Measurements from ENCODE around the gene KDM1A. TPM values are rescaled to one million over a fixed set of nuclear protein-coding genes. Genes with fewer than 3 reads are reported as not detected.

The KDM1A gene
- total and polyA plus RNA-seq, 2 donors (not counting 3 experiments of a cell fraction or from before 2014, with no cell fraction given), result 105 to 111 TPM

GRCh38 chr1:23037081-23037740 lies 17.9 kb downstream of the KDM1A start:
- Histone ChIP-seq H3K4me1 (ENCODE audit: control insufficient read depth, extremely low read depth, insufficient read depth, low read length) (no peaks in the 10 kb centered on the region), H3K79me2 (ENCODE audit: control insufficient read depth, insufficient read depth, low read length) (peaks cover 85% of the 10 kb centered on the region), H3K9me1 (replicated peaks; ENCODE audit: control insufficient read depth, extremely low read depth, insufficient read depth, low read length) (no peaks in the 10 kb centered on the region), H3K27ac (ENCODE audit: insufficient read depth, low read depth, low read length) (no peak overlapping the region), H2AFZ (ENCODE audit: low read depth, low read length) (no peak overlapping the region), H3K36me3 (ENCODE audit: control insufficient read depth in 2 of 2, extremely low read depth in 1 of 2, insufficient read depth in 2 of 2, low read length in 2 of 2) (no peaks in the 10 kb centered on the region), H3K9me3 (replicated peaks; ENCODE audit: control insufficient read depth, insufficient read depth, low read length) (no peaks in the 10 kb centered on the region), H4K20me1 (replicated peaks; ENCODE audit: control insufficient read depth, extremely low read depth, insufficient read depth, low read length) (peaks cover 6% of the 10 kb centered on the region), H3K27me3 (ENCODE audit: control insufficient read depth in 2 of 2, insufficient read depth in 2 of 2, low read length in 2 of 2) (no peaks in the 10 kb centered on the region), H3K4me3 (replicated peaks in 1 of 3; ENCODE audit: insufficient read depth in 1 of 3, low read depth in 1 of 3, low read length in 3 of 3) (no peak overlapping the region), H3K4me2 (ENCODE audit: insufficient read depth, low read length) (no peak overlapping the region), H3K9ac (replicated peaks; ENCODE audit: extremely low read depth, insufficient read depth, low read length) (no peak overlapping the region)
- dilution Hi-C loops (cut with MboI; ENCODE audit: extremely low pct_ligation_motif_present, low sequenced_read_pairs) (no loop called here), intact Hi-C loops (cut with micrococcal nuclease) (no loop called here)
- CTCF ChIA-PET, result interaction anchor here (1.1 to 1.7 kb wide), 2 partner anchors 11 to 13 kb away, joined by 5 to 6 read pairs; no protein-coding TSS in a partner anchor
- TF ChIP-seq GATA2 (IDR thresholded peaks at IDR 0.05; ENCODE audit: insufficient read depth, insufficient read length, low read depth, low read length) (no peak), POLR2A (IDR thresholded peaks at IDR 0.05; ENCODE audit: low read depth, low read length) (no peak), EZH2 (IDR thresholded peaks at IDR 0.05; ENCODE audit: borderline replicate concordance, low read depth, low read length, severe bottlenecking) (no peak), MYC (IDR thresholded peaks at IDR 0.05; ENCODE audit: low read depth, low read length) (no peak), MAX (IDR thresholded peaks at IDR 0.05; ENCODE audit: insufficient read depth, insufficient read length) (no peak), JUN (IDR thresholded peaks at IDR 0.05; ENCODE audit: borderline replicate concordance, insufficient read depth, insufficient read length, low read depth) (no peak), FOS (IDR thresholded peaks at IDR 0.05; ENCODE audit: borderline replicate concordance, insufficient read depth, low read length) (no peak)
- TF ChIP-seq, protein P1, sequence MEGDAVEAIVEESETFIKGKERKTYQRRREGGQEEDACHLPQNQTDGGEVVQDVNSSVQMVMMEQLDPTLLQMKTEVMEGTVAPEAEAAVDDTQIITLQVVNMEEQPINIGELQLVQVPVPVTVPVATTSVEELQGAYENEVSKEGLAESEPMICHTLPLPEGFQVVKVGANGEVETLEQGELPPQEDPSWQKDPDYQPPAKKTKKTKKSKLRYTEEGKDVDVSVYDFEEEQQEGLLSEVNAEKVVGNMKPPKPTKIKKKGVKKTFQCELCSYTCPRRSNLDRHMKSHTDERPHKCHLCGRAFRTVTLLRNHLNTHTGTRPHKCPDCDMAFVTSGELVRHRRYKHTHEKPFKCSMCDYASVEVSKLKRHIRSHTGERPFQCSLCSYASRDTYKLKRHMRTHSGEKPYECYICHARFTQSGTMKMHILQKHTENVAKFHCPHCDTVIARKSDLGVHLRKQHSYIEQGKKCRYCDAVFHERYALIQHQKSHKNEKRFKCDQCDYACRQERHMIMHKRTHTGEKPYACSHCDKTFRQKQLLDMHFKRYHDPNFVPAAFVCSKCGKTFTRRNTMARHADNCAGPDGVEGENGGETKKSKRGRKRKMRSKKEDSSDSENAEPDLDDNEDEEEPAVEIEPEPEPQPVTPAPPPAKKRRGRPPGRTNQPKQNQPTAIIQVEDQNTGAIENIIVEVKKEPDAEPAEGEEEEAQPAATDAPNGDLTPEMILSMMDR (IDR thresholded peaks at IDR 0.05; ENCODE audit: extremely low read depth in 1 of 2, insufficient read depth in 1 of 2, low read depth in 1 of 2, low read length in 2 of 2), result no peak
- POLR2A ChIA-PET, result interaction anchor here (0.5 kb wide), 1 partner anchor 12 kb away, joined by 3 read pairs; no protein-coding TSS in a partner anchor
- BruUV-seq (replicated peaks), result no TSS peak
- no peak for FAIRE-seq
- DNase-seq (ENCODE audit: low read depth, low spot score), result no peak
